Psoas muscle (tissue), 8 donors: ENCODE data around the gene LHFPL3. TPM values are rescaled to one million over a fixed set of nuclear protein-coding genes. Genes with fewer than 3 reads are reported as not detected.
"Not testable (repeated sequence)": the region's sequence is repeated elsewhere in the genome, so short reads cannot be mapped to it uniquely, and the experiment has no call there.

Experiments used
- ATAC-seq, 4 donors: fragments of 200-7000 bp; cut with Tn5 transposase; one replicate each; pipeline ENCODE4 v1.9.1; 2020; ENCODE audit warnings: moderate library complexity in 3 of 4, mild to moderate bottlenecking in 2 of 4
- DNase-seq, 2 donors: peaks; one replicate each; pipeline ENCODE4 v3.0.0-alpha.2; 2020
- H3K27ac ChIP-seq: fragments of 200-600 bp; one replicate; pipeline ENCODE4 v1.8.0; 2022
- H3K27me3 ChIP-seq, 3 donors: fragments of 200-600 bp in 1 of 3; one replicate each; pipeline versions ENCODE4 v1.6.1 to v1.8.0; 2013 to 2022; ENCODE audit warnings: low read length in 2 of 3, mild to moderate bottlenecking in 2 of 3, moderate library complexity in 1 of 3; ENCODE audit not compliant: insufficient read depth in 3 of 3
- H3K36me3 ChIP-seq, 2 donors: fragments of 200-600 bp in 1 of 2; one replicate each; pipeline versions ENCODE4 v1.6.1 to v1.8.0; 2013 to 2022; ENCODE audit warnings: low read depth in 1 of 2, mild to moderate bottlenecking in 1 of 2, moderate library complexity in 1 of 2; ENCODE audit not compliant: insufficient read depth in 1 of 2
- H3K4me1 ChIP-seq: fragments of 200-600 bp; one replicate; pipeline ENCODE4 v1.8.0; 2022
- H3K4me3 ChIP-seq: fragments of 200-600 bp; one replicate; pipeline ENCODE4 v1.8.0; 2022; ENCODE audit warnings: mild to moderate bottlenecking
- H3K9me3 ChIP-seq: fragments of 200-600 bp; one replicate; pipeline ENCODE4 v1.8.0; 2022
- CTCF ChIP-seq: fragments of 200-600 bp; IDR thresholded peaks from one replicate; pipeline ENCODE4 v1.8.0; 2022; ENCODE audit warnings: antibody characterized with exemption
- WGBS, 3 donors: extraction: QIAGEN DNeasy Blood & Tissue Kit; methylation state at CpG; one replicate each; pipeline versions ENCODE4 v1.1.6 to v1.1.7; 2013; 5-methylcytosine and 5-hydroxymethylcytosine counted together
- intact Hi-C, 2 donors: fragments of 100-400 bp; cut with DNase I; formaldehyde crosslinking; loops; one replicate each; pipeline versions ENCODE4 v1.11.0 to v1.14.2; 2022
- polyA plus RNA-seq, 3 donors: library from polyadenylated mRNA; stranded (reverse); fragments of 200-250 nt; gene quantifications; one replicate each; pipeline ENCODE4 v1.2.3, GENCODE V29; 2013
- total RNA-seq, 4 donors: library from RNA; stranded (reverse); fragmentation: NEBNext Ultra II Directional in 2 of 4; extraction: Animal tissue kit (Norgen Biotek cat#: 25700) in 2 of 4; gene quantifications; one replicate each; pipeline versions ENCODE4 v1.2.1 to v1.2.4, GENCODE V29; 2021 to 2023
- donor health status: healthy with polysubstance abuse.
- donor health status: DM: no; HTN: no; CAD: no; lungs with moderate emphysema.
- donor health status: Bipolar disorder and iron deficiency.
- donor health status: healthy.
- donor health status: DM: yes; HTN: yes; CAD: no.
- donor health status: DM: no; HTN: no; CAD: no.
- donor health status: DM: no; HTN: no; CAD: no.
- donor health status: DM: yes; HTN: yes; CAD: no.

Gene LHFPL3
- total and polyA plus RNA-seq, 7 donors, result not detected

GRCh38 chr7:104922182-104923009, 594.0 kb downstream of the LHFPL3 start:
- Histone ChIP-seq H3K27ac (no peak overlapping the region), H3K4me1 (no peaks in the 10 kb centered on the region), H3K9me3 (no peaks in the 10 kb centered on the region), H3K4me3 (no peak overlapping the region), H3K27me3 (no peaks in the 10 kb centered on the region), H3K36me3 (no peaks in the 10 kb centered on the region)
- 55 to 64% (median 55%) methylated on average over 5 of the region's 5 CpGs for WGBS, 3 donors
- no peak for TF ChIP-seq CTCF
- intact Hi-C loops, result no loop called here
- ATAC-seq (peak in 1 of 4 donors; percentile 10), DNase-seq (no peak)

- ATAC-seq (peak; percentile 63 to 86 (median 72)), DNase-seq (peak; percentile 53 to 75)
- peak; percentile 58 for TF ChIP-seq CTCF
- Histone ChIP-seq H3K27ac (no peak overlapping the region), H3K9me3 (no peaks in the 10 kb centered on the region), H3K27me3 (no peaks in the 10 kb centered on the region), H3K4me3 (no peak overlapping the region), H3K4me1 (no peaks in the 10 kb centered on the region), H3K36me3 (no peaks in the 10 kb centered on the region)
- WGBS, 3 donors, result 21 to 27% (median 22%) methylated on average over 4 of the region's 4 CpGs
- intact Hi-C loops, result no loop called here
Observed at GRCh38 chr7:104923010-104923421, 594.6 kb downstream of the LHFPL3 start.

- H3K36me3 ChIP-seq, H3K4me1 ChIP-seq, intact Hi-C loops, H3K9me3 ChIP-seq, H3K4me3 ChIP-seq, ATAC-seq, H3K27me3 ChIP-seq, DNase-seq, H3K27ac ChIP-seq: not testable (repeated sequence)
- 84 to 88% (median 85%) methylated on average over 5 of the region's 5 CpGs for WGBS, 3 donors
Observed at GRCh38 chr7:104926189-104926588, 597.8 kb downstream of the LHFPL3 start.

GRCh38 chr7:104926601-104927041, 598.2 kb downstream of the LHFPL3 start:
- no peak overlapping the region for H3K4me3 ChIP-seq
- no peaks in the 10 kb centered on the region for H3K36me3 ChIP-seq
- no peak for DNase-seq
- H3K9me3 ChIP-seq, result no peaks in the 10 kb centered on the region
- no peaks in the 10 kb centered on the region for H3K27me3 ChIP-seq
- no peaks in the 10 kb centered on the region for H3K4me1 ChIP-seq
- TF ChIP-seq CTCF, result no peak
- H3K27ac ChIP-seq, result no peak overlapping the region
- intact Hi-C loops, result no loop called here
- 69 to 79% (median 72%) methylated on average over 5 of the region's 5 CpGs for WGBS, 3 donors
- ATAC-seq, result no peak

- WGBS, 3 donors, result 65% methylated on average over 7 of the region's 7 CpGs
- DNase-seq (no peak), ATAC-seq (no peak)
- Histone ChIP-seq H3K27ac (no peak overlapping the region), H3K4me3 (no peak overlapping the region), H3K27me3 (no peaks in the 10 kb centered on the region), H3K9me3 (no peaks in the 10 kb centered on the region), H3K36me3 (no peaks in the 10 kb centered on the region), H3K4me1 (no peaks in the 10 kb centered on the region)
- intact Hi-C loops, result no loop called here
- no peak for TF ChIP-seq CTCF
Observed at GRCh38 chr7:104927055-104927454, 598.7 kb downstream of the LHFPL3 start.
